SHP77 (cell line): ENCODE results near the gene C2.
"Not testable (repeated sequence)": the region's sequence is repeated elsewhere in the genome, so short reads cannot be mapped to it uniquely, and the experiment has no call there.

Experiments
- DNase-seq, 2 experiments: peaks; one replicate each; lab custom pipeline; 2025; lab: John Stamatoyannopoulos, UW

C2 gene

GRCh38 chr6:31927863-31928671 lies 550 bp downstream of the C2 start:
- DNase-seq: no peak

GRCh38 chr6:31928672-31928939 lies 1.1 kb downstream of the C2 start:
- DNase-seq: no peak

- no peak for DNase-seq
Measured at GRCh38 chr6:31930962-31931361, 3.4 kb downstream of the C2 start.

DNA sequence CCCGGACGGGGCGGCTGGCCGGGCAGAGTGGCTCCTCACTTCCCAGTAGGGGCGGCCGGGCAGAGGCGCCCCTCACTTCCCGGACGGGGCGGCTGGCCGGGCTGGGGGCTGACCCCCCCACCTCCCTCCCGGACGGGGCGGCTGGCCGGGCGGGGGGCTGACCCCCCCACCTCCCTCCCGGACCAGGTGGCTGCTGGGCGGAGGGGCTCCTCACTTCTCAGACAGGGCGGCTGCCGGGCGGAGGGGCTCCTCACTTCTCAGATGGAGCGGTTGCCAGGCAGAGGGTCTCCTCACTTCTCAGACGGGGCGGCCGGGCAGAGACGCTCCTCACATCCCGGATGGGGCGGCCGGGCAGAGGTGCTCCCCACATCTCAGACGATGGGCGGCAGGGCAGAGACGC lies 4.6 kb downstream of the C2 start:
- not testable (repeated sequence) for DNase-seq

GRCh38 chr6:31933537-31933936 lies 6.0 kb downstream of the C2 start:
- no peak for DNase-seq

DNA sequence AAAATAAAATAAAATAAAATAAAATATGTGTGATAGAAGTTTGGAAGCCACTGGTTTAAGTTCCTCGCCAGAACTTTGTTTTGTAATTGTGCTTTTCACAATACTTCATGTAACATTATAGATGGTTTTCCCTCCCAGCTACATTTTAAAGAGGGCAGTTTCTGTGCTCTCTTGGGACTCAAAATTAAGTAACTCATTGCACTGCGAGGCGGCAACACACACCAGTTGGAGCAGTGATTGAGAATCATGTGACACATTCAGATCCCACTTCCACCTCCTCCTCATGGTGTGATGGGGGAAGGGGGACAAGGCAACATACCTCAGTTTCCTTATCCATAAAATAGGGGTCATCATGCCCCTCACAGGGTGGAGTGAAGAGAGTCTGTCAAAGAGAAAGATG lies 7.5 kb downstream of the C2 start:
- no peak for DNase-seq

- no peak for DNase-seq
Measured at GRCh38 chr6:31935823-31936222, 8.3 kb downstream of the C2 start.

GRCh38 chr6:31940256-31940664 lies 12.7 kb downstream of the C2 start:
- DNase-seq: no peak

DNA sequence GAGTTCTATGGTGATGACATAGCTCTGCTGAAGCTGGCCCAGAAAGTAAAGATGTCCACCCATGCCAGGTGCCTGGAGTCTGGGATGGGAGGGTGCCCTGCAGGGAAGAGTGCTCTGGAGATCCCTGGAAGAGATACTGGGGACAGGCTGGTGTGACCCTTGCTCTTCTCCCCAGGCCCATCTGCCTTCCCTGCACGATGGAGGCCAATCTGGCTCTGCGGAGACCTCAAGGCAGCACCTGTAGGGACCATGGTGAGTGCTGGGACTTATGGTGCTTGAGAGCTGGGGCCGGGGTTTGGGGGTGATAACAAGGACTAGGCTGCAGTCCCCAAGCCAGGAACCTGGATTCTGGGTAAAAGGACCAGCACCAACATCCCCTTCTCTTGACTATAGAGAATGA lies 16.2 kb downstream of the C2 start:
- DNase-seq: no peak

- no peak for DNase-seq
Measured at GRCh38 chr6:31945154-31945506, 17.6 kb downstream of the C2 start.

- no peak for DNase-seq
Measured at GRCh38 chr6:31945507-31946369, 18.2 kb downstream of the C2 start, which contains the start of gene CFB. Gene CFB, plus strand, starts transcription at chr6:31946095. Its CDS starts 127 bp downstream, at chr6:31946222.

DNA sequence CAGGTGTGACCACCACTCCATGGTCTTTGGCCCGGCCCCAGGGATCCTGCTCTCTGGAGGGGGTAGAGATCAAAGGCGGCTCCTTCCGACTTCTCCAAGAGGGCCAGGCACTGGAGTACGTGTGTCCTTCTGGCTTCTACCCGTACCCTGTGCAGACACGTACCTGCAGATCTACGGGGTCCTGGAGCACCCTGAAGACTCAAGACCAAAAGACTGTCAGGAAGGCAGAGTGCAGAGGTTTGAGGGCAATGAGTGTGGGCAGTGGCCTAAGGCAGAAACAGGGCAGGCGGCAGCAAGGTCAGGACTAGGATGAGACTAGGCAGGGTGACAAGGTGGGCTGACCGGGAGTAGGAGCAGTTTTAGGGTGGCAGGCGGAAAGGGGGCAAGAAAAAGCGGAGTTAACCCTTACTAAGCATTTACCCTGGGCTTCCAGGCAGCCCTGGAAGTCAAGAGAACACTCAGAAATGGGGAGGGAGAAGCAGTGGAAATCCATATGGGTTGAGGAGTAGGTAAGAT lies 18.9 kb downstream of the C2 start:
- no peak for DNase-seq

GRCh38 chr6:31947070-31947675 lies 19.7 kb downstream of the C2 start:
- DNase-seq: no peak

DNA sequence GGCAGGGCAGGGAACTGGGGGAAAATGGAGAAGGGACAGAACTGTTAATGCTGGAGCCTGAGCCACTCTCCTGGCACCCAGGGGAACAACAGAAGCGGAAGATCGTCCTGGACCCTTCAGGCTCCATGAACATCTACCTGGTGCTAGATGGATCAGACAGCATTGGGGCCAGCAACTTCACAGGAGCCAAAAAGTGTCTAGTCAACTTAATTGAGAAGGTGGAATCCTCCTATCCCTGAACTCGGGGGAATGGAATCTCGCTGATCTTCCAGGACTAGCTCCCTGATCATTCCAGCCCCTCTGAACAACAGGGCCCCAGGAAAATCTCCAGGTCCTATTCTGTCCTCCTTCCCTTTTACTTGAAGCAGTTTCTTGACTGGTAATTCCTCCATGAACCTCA lies 20.3 kb downstream of the C2 start:
- DNase-seq: no peak

DNA sequence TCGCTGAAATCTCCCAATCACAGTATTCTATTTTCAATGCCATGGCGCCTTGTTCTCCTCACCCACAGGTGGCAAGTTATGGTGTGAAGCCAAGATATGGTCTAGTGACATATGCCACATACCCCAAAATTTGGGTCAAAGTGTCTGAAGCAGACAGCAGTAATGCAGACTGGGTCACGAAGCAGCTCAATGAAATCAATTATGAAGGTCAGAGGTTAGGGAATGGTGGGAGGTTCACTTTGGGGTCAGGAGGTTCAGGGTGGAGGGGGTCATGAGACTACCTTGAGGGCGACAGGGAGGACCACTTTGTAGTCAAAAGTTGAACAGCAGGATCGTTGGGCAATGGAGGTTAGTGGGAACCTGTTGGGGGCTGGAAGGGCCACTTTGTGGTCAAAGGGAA lies 20.8 kb downstream of the C2 start:
- no peak for DNase-seq

DNA sequence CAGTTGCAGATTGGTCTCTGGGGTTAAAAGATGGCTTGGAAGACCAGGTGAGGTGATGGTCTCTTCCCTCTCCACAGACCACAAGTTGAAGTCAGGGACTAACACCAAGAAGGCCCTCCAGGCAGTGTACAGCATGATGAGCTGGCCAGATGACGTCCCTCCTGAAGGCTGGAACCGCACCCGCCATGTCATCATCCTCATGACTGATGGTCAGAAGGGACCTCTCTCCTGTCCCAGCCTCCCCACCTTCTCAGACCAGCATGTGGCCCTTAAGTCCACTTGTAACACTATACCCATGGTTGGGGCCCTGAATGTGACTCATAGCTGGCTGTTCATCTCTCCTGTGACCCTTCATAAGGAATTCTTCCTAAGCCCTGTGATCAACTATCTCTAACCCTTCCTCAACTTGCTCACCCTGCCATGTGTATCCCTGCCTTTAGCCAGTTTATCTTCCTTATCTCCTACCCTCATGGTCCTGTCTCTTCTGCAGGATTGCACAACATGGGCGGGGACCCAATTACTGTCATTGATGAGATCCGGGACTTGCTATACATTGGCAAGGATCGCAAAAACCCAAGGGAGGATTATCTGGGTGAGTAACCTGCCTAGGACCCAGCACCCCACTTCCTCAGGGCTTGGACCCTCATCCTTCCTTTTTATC lies 21.4 kb downstream of the C2 start:
- no peak for DNase-seq

DNA sequence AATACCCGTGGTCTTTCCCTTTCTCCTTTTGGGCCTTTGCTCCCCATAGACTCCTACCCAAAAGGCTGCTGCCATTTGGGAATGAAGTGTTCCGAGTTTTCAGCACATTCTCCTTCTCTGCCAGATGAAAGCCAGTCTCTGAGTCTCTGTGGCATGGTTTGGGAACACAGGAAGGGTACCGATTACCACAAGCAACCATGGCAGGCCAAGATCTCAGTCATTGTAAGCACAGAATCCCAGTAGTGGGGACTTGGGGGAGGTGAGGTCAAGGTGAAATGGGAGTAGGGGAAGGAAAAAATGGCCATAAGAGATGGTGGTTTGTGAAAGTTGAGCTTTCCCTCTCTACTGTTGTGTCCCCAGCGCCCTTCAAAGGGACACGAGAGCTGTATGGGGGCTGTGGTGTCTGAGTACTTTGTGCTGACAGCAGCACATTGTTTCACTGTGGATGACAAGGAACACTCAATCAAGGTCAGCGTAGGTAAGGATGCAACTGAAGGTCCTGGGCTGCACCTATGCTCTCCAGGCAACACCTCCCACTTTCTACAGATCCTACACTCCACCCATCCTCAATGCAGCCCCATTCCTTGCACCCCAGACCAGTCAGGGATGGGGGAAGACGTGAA lies 22.5 kb downstream of the C2 start:
- DNase-seq: no peak

DNA sequence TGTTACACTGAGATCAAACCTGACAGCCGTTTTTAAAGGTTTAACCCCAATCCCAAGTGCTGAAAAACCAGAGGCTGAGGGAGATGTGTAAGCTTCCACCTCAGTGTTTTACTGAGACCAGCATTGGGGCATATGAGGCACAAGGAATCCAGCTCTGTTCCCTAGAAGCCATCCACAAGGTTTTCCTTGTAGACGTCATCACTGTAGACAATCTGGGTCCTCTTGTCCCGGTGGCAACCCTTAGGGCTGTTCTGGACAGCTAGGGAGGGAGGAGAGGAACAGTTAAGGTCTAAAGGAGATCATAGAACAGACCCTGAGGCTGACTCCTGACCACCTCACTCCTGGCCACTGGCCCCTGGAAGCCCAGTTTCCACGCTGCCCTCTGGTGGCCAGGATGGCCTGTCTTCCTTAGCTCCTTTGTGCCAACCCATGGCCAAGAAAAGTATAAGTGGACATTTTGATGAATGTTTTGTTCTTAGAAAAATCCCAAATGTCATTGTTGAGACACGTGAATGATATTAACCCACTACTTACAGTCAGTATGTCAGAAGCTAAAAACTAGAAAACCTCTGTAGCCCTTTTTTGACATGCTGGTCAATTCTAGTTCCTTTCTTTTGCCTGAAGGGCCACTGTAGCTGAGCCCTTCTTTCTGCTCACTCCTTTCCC lies 24.8 kb downstream of the C2 start:
- peak; percentile 35 to 47 for DNase-seq

DNA sequence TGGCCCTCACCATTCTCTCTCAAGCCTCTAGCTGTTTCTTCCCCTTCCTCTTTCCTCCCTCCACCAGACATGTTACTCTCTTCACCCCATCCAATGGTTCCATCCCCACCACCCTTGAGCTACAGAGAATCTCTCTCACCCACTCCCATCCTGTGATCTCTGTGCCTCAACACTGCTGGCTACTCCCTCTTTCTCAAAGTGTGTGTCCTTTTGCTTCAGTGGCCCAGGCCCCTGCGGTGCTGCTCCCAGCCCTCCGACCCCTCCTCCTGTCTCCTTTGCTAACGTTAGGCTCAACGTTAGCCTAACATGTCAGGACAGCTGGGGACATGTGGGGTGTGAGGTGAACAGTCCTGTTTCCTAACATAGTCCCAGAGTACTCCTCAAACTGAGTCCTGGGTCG lies 25.4 kb downstream of the C2 start:
- DNase-seq: no peak

DNA sequence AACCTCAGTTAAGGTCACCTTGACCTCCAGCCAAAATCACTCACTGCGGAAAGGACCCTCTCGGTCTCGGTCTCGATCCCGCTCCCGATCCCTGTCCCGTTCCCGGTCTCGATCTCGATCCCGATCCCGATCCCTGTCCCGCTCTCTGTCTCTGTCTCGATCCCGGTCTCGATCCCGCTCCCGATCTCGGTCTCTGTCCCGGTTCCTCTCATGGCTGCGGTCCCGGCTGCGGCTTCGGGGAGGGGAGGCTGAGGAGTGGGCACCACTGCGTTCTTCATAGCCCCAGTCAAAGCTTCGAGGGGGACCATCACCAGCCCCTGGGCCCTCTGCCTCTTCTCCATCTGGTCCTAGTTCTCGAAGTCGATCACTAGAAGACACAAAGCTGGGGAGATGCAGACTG lies 27.0 kb downstream of the C2 start:
- no peak for DNase-seq

GRCh38 chr6:31956796-31957195 lies 29.3 kb downstream of the C2 start:
- DNase-seq: no peak

- no peak for DNase-seq
Measured at GRCh38 chr6:31958412-31958740, 30.9 kb downstream of the C2 start.
